Myocyte (in vitro differentiated cells): ENCODE data around the gene RHOT2. TPM values are rescaled to one million over a fixed set of nuclear protein-coding genes. Genes with fewer than 3 reads are reported as not detected.

Experiments used
- DNase-seq: peaks from one replicate; pipeline ENCODE4 v3.0.0-alpha.2; 2012; ENCODE audit warnings: low read depth
- total RNA-seq: library from RNA; depleted of rRNA; stranded (reverse); fragments of >200 nt; gene quantifications from 2 replicates; pipeline ENCODE4 v1.2.3, GENCODE V29; 2014

RHOT2 gene
- total RNA-seq, 1 donor from 2014 or later: 73.9 TPM

DNA sequence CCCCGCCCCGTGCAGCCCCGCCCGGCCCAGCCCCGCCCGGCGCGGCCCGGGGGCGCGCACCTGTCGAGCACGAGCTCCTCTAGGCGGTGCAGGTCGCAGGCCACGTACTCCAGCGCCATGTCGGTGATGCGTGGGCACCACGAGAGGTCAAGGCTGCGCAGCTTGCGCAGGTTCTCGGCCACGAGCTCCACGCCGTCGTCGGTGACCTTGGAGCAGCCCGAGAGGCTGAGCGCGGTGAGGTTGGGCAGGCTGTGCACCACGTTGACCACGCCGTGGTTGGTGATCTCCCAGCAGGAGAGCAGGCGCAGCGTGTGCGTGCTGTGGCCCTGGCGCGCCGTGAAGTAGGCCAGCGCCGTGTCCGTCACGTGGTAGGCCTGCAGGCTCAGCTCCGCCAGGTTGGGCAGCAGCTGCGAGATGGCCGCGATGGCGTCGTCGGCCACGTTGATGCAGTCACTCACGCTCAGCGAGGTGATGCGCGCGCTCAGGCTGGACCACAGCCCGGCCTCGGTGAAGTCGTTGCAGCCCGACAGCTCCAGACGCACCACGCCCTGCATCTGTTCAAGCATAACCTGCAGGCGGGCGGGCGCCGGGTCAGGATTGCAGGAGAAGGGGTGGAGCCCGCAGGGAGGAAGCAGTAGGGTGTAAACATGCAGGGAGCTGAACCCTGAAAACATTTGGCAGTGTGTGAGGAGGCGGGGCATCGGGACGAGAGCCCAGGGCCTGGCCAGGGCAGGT, 27.6 kb downstream of the RHOT2 start:
- DNase-seq: no peak

DNA sequence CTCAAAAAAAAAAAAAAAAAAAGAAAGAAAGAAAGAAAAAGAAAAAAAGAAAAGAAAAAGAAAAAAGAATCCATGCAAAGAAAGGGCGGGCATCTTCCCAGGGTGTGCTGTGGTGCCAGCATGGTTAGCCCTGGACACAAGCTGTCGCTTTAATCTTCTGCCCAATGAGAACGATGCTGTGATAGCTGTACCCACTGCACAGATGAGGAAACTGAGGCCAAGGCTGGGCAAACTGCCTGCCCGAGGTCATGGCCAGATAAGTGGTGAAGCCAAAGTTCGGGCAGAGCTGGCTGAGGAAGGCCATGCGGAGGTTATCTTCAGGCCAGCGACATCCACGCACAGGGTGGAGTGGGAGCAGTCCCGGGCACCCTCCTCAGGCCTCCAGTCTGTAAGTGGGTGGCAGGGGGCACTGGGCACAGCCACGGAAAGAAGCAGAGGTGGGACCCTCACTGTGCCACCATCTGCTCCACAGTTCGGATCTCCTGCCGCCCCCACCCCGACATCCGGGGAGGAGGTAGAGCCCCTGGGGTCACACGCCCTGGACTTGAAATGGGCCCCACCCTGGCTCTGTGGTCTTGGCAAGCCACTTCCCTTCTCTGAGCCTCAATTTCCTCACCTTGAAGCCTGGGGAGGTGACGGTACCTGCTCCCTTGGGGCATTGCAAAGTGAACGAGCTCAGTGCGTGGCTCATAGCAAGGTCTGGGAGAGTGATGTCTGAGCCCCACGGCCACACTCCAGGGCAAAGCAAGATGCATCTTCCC, 31.2 kb downstream of the RHOT2 start:
- no peak for DNase-seq

DNA sequence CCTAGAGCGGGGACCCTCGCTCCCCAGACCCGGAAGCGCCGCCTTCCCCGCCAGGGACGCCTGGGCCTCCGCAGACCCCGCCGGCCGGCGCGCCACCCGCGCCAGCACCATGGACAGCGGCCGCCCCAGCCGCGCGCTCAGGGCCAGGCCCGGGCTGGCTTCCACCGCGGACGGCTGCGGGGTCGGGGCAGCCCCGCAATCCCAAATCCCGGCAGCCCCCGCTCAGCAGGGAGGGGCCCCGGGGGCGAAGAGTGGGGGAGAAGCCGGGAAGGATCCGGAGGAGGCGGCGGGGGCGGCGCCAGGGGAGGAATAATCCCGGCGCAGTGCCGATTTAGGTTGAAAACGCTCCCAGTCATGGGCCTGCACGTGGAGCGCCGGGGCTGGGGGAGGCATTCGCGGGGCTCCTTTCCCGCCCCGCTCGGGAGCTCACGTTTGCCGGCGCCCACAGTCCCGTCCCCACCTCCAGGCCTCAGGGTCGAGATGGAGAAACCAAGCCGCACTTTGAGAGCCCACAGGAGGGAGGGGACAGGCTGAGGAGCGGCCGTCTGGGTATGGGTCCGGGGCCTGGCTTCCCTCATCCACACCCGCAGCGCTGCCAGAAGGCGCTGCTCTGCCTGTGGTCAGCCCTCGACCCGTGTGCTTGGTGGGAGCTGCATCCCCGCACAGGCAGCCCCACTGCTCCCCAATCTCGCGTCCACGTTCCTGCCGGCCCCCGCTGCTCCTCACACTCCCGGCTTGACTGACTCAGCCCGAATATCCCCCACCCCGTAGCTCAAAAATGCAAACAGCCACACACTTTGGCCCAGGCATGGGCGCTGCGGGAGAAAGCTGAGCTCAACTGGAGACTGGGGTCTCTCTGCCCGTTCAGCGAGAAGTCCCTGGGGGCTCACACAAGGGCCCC, 33.0 kb downstream of the RHOT2 start:
- DNase-seq: no peak

DNA sequence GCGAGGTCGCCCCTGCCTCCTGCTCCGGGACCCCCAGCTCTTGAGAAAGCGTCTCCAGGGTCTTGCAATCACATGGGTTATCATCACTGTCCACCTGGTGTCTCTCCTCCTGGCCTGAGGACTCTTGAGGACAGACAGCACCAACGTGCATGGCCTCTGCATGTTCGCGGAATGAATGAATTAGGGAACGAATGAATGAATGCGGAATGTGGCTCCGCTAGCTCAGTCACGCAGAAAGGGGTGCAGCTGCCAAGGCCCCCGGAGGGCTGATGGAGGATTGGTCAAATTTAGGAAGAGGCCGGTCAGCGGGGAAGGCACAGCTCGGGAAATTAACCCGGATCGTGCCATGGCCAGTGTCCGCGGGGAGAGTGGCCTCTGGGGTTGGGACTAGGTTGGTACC, 34.4 kb downstream of the RHOT2 start:
- DNase-seq: no peak

DNA sequence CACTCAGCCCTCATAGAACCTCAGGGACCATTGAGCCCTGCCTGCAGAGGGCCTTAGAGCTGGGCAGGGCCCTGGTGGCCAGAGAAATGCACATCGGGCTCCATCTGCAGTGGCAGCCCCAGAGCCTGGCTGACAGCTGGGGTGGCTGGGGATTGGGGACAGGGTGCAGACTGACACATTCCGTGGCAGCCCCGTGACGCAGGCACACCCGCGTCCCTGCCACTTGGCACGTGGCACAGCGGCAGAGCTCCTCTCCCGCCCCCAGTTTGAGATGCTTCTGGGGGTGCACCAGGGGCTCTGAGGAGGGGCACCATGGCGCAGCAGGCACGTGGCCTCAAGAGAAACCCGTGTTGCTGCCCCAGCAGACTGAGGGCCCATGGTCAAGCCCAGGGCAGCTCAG, 35.5 kb downstream of the RHOT2 start:
- no peak for DNase-seq

DNA sequence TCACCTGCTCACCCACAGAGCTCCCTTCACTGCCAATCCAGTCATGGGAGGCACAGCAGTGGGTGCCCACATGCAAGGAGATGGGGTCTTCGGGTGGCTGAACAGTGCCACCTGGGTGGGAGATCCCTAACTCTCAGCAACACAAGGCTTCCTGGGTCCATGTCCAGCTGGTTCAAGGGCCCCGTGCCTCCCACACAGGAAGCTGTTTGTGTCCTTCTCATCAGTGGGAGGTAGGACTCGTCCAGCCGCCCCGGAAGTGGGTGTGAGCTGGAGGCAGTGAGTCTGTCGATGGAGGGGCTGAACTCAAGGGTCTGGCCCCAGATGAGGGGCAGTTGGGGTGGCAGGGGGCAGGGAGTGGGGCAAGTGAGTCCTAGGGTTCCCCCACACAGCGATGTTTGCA, 36.1 kb downstream of the RHOT2 start:
- no peak for DNase-seq

DNA sequence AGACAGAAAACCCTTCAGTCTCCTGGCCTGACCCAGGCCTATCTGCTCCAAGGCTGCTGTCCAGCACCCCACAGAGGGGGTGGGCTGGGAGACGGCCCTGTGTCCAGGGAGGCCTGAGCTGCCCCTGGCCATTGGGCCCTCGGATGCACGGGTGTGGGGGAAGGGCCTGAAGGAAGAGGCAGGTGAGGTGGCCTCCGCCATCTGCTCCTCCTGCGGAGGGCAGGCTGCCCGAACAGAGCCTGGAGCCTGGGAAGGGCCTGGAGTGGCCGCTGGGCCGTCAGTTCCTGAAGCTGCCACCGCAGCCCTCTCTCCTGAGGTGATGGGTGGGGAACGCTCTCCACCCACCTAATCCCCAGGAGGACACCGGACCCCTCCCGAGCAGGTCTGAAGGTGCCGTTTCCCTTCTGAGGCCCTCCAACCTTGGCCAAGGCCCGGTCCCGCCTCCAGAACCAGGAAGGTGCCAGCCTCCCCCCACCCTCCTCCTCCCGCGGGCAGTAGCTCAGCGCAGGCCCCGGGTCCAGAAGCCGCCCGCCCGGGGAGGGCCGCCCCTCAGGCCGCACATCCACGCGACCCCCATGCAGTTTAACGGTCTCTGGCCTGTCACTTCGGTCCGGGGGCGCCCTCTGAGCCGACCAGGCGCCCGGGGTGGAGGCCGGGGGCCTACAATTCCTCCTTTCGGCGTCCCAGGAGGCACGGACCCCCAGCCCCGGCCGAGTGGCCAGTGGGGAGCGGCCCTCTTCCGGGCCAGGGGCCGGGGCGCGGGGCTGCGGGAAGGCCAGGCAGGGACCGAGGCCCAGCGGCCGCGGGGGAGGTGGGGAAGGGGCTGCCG, 36.8 kb downstream of the RHOT2 start:
- DNase-seq: no peak

DNA sequence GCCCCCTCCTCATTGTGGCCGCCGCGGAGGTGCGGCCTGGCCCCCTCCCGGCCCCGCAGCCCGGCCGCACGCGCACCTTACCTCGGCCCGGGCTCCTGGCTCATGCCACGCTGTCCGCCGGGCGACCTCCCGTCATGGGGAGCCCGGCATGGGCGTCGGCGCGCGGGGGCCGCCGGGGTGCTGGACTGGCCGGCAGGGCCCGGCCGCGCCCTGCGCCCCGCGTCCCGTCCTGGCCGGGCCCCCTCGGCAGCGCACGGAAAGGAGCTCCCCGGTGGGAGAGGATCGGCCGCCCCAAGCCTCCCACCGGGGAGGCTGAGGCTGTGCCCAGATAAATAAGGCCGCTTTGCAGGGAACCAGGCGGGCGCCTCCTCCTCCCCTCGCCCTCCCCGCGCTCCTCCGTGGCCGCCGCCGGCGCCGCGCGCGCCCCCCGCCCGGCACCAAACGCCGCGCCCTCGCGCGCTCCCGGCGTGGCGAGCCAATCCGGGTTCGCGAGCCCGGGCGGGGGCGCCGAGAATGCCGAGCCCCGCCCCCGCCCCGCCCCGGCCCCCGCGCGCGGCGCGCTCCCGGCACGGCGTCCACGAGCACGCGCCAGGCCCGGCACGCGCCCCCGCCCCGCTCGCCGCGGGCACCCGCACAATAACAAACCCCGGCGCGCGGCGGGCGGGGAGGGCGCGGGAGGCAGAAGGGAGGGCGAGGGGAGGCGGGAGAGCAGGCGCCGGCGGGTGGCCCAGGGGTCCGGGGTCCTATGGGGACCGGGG, 37.7 kb downstream of the RHOT2 start, which contains the start of gene FBXL16:
TSS of gene FBXL16 (minus strand) at position 371 of the 758 bp plus-strand sequence. CDS start 8,396 bp downstream, outside the sequence.
- no peak for DNase-seq

DNA sequence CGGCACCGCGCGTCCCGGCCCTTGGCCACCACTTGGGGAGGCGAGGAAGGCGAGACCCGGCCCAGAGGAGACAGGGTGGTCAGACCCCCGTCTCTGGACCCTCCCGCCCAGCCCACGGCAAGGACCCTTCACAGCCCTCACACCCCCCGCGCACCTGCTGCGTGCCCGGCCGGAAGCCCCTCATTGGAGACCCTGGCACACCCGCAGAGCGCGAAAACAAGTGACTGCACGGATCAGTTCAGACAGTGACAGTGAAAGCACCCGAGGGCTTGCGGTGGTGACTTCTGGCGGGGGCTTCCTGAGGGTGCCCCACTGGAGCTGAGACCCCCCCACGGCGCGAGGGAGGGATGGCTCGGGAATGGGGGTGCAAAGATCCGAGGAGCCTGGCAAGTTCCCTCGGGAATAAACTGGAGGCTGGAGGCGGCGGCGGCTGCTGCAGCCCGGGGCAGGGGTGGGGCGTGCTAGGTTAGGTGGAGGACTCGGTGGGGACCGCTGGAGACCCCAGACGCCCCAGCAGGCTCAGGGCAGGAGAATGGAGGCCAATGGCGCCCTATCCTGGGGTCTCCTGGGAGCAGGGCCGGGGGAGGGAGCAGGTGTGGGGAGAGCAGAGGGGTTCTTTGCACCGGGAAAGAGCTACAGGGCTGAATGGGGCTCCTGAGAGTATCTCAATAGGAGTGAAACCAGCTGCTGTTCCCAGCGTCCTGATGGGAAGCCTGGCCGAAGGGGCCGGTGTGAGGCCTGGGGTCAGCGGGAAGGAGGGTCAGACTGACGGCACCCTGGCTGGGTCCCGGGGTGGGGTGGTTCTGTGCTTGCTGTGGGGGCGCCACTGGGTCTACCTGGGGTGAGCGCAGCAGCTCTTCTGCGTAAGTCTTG, 38.5 kb downstream of the RHOT2 start:
- no peak for DNase-seq

DNA sequence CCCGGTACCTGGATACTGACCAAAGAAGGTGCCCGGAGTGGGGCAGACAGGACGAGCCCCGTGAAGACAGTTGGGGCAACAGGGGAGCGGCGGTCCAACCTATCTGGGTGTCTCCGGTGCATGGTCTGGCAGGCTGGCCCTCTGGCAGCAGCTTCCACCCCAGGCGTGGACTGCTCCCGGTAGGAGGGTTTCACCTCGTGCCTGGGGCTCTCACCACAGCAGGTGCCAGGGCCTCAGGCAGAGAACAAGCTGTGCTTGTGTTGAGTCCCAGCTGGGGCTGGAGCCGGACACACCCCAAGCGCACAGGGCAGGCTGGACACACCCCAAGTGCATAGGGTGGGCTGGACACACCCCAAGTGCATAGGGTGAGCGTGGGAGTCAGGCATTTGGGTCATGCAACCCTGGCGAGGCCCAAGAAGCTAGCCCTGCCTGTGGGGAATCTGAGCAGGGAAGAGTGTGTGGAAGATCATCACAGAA, 39.2 kb downstream of the RHOT2 start:
- no peak for DNase-seq

DNA sequence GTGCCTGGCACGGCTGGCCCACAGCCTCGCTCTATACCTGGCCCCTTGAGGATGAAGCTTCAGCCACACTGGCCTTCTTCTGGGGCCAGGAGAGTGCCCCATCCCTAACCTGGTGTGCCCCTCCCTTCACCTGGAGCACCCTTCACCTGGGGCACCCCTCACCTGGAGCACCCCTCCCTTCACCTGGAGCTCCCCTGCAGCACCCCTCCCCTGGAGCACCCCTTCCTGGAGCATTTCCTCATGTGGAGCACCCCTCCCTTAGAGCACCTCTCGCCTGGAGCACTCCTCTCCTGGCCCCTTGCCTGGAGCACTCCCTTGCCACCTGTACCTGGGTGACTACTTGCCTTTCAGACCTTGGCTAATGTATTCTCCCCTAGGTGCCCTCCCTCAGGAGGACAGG, 40.1 kb downstream of the RHOT2 start:
- DNase-seq: no peak

DNA sequence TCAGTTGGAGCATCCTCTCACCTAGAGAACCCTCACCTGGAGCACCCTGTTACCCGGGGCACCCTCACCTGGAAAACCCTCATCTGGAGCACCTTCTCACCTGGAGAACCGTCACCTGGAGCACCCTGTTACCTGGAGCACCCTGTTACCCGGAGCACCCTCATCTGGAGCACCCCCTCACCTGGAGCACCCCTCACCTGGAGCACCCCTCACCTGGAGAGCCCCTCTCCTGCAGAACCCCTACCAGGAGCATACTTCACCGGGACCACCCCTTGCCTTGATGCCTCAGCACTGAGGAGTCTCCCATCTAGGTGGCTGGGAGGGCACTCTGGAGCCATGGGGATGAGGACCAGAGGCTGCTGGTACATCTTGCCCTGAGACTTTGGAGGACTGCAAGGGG, 41.0 kb downstream of the RHOT2 start:
- DNase-seq: no peak

DNA sequence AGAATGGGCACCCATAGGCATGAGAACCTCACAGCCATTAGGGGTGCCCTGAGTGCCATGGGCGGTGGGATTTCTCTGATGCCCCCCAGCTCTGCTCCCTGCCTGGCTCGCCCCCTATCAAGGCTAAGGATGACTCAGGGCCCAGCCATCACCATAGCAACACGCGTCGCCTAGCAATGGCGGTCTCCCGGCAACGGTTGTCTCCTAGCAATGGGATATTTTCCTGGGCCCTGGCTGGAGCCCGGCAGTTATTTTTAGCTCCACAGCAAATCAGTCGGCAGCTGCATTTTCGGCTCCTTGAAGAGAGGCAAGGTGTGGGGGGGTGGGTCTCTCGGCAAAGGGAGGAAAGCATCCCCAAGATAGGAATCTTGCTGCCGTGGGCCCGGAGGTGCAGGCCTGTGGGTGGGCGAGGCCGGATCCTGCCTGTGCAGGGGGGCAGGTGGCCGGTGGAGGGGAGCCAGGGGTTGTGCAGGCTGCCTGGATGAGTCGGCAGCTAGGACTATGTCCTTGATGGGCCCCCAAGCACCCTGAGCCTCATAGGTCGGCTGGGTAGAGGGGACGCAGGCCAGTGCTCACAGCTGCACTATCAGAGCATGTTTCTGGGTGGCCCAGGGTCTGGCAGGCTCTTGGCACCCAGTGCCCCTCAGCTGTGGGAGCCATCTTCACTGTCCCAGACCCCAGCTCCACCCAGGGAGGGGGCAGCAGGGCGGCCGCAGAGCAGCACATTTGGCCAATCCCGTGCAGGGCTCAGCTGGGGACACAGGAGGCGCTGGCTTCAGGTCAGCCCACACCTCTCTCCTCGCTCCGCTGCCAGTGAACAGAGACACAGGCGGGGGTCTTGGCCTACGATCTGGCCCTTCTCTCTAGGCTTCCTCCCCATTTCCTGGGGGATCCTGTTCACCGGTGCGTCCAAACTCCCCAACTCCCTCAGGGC, 41.9 kb downstream of the RHOT2 start:
- DNase-seq: peak; percentile 94

DNA sequence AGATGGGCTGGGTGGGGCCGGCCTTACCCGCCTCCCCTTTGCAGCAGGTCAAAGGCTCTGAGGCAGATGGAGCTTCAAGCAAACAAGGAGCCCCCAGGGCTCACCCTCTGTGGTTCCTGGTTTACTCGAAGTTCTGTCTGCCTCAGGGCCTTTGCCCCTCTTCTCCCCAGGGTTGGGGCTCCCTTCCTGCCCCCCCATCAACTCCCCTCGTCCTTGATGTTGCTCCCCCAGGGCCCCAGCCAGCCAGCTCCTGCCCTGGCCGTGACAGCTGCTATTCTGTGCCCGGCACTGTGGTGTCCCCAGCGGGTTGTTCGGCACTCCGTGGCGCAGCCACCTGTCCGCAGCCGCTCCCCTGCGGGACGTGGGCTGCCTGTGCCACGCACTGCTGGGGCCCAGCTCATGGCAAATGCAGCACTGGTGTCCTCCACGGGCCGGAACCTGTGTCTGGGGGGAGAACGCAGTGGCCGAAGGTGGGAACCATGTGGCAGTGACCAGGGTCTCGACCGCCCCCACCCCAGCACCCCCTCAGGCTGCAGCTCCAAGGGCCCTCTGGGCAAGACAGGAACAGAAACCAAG, 42.7 kb downstream of the RHOT2 start:
- DNase-seq: peak; percentile 77

DNA sequence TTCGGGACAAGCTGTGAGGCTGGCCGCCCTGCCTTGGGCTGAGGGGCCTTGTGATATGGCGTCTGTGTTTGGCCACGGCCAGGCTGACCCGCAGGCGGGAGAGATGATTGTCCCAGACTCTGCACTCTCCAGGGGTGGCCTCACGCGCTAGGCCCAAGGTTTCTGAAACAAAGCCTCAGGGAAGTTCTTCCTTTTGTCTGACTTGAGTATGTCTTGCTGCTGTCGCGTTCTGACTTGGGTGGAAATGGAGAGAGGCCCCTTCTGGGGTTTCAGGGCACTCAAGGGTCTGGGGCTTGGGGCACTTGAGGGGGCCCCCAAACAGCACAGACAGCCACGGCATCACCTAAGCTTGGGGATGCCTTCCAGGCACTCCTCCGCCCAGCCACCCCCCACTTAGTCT, 43.2 kb downstream of the RHOT2 start:
- no peak for DNase-seq

DNA sequence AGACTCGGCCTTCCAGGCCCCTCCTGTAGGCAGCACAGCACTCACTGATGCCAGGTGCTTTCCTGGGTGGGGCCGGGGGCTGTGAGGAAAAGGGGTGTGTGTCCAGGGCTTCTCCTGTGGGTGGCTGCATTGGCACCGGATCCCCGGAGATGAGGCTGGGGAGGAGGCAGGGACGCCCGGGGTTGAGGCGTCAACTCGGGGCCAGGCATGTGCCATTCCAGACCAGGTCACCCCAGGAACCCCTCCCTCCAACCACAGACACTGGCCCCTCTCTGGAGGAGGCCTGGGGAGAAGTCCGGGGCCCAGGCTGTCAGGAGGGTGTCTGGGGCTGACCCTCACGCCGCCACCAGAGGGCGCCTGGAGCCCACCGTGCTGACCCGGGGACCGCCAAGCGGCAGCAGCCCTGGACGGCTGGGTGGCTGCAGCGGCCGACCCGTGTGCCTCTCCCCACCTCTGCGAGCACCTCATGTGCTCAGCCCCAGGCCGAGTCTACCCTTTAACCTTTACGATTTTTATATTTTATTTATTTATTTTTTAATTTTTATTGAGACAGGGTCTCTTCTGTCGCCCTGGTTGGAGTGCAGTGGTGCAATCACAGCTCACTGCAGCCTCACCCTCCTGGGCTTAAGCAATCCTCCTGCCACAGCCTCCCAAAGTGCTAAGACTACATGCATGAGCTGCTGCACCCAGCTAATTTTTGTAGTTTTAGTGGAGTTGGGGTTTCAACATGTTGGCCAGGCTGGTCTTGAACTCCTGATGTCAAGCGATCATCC, 43.8 kb downstream of the RHOT2 start:
- DNase-seq: peak; percentile 73
